HG03575 (cell line): ENCODE data around the gene APEX2.
"Not testable (repeated sequence)": the region's sequence is repeated elsewhere in the genome, so short reads cannot be mapped to it uniquely, and the experiment has no call there.

Experiments used
- ATAC-seq: cut with Tn5 transposase; IDR thresholded peaks from one replicate; pipeline ENCODE4 v1.9.1; 2021; ENCODE audit not compliant: unreplicated experiment, insufficient number of reproducible peaks, low FRiP score; ENCODE audit errors: extremely low read depth

Gene APEX2

DNA sequence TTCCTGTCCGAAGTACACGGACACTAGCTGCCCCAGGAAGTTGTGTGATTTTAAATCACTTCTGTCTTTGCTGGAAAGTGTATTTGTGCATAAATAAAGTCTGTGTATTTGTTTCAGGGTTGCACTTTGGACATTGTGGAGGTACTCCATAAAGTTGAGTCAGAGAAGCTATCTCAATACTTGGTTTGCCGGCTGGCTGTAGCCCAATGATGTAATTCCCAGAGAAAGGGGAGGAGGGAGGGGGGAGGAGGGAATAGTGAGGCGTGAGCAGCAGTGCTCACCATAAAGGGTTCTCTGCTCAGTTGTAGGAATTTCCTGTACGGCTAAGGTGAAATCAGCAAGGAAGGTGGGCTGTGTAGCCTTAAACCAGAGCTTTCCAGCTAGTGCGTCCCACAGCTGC, 7.5 kb downstream of the APEX2 start:
- ATAC-seq = no peak

DNA sequence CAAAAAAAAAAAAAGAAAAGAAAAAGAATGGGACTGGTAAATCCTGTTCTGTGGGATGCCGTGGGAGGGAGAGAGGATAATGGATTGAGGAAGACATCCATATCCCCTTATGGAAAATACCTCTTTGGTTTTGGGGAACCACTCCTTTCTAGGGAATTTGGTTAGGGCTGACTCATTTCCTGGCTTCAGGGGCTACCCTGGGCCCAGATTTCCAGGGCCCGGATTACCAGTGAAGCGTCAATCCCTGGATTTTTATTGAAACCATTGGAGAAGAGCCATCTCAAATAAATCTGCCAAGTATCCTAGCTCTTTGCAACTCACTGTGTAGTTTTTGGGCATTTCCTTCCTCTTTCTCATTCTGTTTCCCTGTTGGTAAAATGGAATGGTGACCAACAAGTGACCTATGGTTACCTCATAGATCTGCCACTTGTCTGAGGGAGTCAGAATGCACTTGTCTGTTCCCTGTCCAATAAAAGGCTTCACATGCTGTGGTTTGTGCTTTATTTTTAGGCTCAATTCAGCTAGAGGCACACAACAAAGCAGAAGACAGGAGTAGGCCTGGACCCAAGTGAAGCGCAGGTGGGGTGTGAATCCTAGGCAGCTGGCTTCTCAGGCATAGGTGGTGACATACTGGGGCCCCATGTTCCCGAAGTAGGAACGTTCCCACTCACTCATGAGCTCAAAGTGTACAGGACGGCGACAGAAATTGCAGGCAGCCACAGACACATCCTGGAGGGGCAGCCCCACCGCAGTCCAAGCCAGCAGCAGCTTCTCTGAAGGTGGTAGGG, 8.6 kb downstream of the APEX2 start:
- no peak for ATAC-seq

DNA sequence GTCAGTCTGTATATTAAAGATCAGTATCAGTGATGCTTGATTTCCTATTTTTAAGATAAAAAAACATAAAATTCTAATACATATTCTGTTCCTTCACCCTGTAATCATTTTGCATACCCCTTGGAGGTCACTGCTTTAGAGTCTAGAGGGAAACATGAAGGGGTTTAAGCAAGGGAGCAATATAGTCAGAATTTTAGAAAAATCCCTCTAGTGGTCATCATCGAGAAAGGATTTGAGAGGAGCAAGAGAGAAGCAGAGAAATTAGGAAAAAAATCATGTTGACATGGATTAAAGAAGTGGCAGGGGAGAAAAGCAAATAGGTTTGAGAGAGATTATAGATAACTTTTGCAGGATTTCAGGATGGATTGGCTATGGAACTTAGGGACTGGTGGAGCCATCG, 11.1 kb downstream of the APEX2 start:
- no peak for ATAC-seq

DNA sequence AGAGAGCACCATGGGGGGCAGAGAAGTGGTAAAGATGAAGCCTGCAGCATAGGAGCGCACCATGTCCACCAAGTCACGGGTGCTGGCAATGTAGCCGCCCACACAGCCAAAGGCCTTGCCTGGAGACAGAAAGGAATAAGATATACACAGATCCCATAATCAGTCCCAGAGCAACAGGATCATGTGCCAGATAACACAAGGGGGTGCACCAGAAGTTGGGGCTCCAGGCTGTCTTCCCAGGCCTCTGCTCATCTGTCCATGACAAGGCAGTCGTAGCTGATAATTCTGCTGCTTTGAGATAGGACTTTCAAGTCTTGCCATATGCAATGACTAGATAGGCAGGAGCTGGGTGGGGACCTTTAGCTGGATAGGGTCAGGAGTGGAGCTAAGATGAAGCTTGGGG, 14.7 kb downstream of the APEX2 start:
- no peak for ATAC-seq

DNA sequence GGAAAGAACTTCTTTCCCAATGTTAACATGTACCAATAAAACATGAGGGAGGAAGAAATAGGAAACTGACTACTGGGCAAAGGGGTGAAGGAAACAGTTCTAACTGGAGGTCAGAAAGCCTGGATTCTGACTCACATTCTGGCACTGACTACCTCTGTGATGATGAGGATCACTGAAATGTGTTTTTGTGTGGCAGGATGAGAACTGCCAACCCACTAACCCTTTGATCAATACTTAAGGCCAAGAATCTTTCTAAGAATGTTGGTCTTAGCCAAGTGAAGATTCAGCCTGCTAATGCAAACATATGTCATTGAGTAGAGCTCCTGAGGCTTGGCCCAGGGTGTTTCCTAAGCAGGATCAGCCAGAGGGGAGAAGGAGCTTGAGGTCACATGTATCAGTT, 26.0 kb downstream of the APEX2 start:
- no peak for ATAC-seq

DNA sequence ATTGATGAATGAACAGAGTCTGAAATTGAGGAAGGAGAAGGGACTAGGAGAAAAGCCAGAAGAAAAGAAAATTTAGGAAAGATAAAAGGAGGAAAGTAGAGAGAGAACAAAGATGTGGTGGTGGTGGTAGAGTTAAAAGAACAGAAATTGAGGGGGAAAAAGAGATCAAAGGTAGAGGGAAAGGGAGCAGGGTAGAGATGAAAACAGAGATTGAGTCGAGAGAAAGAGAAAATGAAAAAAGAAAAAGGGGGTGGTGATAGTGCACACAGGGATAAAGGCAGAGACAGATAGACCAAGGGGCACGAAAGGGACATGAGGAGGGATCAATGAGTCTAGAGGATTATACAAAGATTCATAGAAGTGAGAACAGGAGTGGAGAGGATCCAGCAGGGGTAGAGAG, 26.7 kb downstream of the APEX2 start:
- ATAC-seq = no peak

DNA sequence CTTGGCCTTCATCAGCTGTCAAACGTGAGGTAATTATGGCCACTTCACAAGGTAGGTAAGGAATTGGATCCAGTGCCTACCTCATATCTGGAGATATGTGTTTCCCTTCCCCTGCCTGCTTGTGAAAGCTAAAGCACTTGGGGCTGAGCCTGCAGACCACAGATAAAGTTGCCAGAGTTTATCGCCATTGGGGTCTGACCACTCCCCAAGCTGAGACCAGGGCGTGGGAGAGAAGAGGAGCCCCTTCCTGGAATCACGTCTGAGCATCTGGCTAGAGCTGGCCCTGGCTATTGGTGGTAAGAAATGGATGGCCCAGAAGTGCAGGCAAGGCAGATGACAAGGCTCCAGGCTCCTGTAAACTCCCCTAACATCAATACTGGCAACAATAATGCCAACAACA, 27.9 kb downstream of the APEX2 start:
- ATAC-seq = no peak

DNA sequence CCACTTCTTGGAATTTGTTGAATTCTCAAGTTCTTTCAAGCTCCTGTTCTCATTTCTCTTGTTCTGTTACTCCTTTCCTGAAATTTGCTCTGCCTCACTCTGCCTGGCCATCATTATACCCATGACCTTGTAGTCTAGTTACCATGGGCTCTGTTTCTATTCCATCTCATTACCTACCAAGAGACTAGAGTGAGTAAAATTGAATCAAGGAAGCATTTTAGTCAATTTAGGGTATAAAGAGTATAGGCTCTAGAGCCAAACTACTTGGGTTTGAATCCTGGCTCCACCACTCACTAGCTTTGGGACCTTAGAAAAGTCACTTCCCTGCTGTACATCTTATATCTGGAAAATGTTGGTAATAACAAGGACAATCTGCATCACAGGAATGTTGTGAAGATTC, 28.4 kb downstream of the APEX2 start:
- no peak for ATAC-seq

DNA sequence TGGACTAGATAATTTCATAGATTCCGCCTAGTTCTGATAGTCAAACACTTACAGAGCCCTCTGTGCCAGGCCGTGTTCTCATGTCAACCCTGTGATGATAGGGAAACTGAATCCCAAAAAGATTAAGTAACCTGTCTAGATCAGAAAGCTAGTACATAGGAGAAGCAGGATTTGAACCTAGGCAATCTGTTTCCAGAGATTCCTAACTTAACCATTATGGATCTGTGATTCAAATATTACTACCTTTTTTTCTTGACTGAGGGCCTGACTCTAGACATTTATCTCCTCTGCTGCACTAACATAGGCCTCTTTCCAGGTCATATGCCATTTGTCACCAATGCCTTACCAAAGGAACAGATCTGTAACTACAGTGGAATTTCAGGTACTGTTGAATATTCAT, 29.1 kb downstream of the APEX2 start:
- ATAC-seq = no peak

DNA sequence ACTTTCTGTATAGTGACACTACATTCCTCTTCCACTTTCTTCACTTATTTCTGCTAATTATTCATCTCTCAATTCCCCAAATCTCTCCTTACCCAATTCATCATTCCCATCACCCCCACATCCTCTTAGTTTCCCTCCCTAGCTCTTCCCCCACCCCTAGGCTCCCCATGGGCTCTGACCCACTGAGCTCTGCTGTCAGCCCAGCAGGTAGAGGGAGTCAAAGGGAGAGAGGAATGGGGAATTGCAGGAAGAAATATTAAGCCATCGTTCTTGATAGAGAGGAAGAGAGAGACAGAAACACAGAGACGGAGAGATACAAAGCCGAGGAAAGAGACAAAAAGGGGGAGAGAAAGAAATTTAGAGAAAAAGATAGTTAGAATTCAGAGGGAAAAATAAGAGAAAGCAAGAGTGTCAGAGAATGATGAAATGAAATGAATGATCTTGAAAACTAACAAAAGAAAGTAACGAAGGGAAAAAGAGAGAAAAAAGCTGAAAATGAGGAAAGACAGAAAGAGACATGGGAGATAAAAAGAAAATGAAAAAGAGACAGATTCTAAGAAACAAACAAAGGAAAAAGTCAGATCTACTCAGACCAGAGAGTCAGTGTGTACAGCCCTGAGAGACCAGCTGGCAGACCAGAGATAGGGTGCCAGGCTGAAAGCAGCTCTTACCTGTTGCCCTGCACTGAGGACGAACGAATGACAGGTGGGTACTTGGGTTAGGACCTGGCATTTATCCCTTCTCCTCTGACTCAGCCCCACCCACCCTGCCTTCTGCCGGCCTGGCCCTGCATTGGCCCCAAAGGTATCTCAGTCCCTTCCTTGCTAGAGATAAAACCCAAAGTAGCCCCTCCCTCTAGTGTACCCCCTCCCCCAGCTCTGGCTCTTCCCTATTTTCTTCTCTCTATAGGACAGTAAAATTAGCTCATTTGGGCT, 30.4 kb downstream of the APEX2 start, which contains the start of gene ALAS2:
TSS of gene ALAS2 (minus strand) at position 707 of the 935 bp plus-strand sequence. CDS start 4,977 bp downstream, outside the sequence.
- ATAC-seq = no peak

DNA sequence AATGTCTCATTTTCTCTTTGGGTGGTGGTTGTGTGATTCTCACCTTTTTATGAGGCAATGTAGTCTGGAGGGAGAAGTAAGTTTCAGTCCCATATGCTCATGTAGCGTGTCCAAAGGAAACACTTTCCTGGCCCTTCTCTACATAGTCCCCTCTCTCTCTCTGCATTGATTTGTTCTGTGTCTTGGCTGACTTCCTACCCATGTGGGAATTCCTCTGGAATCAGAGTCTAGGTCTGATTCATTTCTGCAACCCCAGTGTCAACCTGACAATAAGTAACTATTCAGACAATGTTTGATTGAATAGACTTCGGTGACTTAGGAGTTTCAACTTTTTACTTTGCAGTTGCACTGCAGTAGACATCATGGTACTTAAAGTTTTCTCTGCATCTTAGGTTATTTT, 33.3 kb downstream of the APEX2 start:
- ATAC-seq = no peak

DNA sequence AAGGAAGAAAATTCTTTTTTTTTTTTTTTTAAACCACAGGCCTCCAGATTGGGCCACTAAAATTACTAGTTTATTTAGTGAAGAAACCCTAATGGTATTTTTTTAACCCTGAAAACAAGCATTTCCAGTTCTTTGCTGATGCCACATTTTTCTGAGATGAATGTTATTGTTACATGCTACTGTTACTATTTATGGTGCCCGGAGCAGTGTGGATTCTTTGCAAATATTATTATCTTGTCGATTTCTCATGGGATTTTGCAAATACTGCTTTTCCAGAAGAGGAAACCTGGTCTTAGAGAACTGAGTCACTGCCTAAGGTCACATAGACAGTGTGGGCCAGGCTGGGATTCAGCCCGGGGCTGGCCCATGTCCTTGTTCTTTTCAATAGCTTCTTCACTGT, 39.3 kb downstream of the APEX2 start:
- ATAC-seq = no peak

DNA sequence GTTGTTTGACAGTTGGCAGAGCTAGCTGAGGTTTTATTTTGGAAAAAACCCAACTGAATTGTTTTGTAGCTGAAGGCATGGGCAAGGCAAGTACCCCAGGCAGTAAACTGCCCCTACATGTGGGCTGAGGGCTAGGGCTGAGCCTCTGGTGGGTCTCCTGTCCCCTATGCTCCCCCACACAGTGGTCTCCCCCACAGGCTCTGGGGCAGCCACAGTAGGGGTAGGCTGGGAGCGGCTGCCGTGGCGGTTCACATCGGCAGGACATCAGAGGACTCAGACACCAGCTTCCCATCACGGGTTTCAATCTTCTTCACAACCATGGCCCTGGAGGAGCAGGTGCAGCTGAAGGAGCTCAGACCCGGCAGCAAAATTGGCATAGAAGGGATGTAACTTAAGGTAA, 41.4 kb downstream of the APEX2 start:
- no peak for ATAC-seq

DNA sequence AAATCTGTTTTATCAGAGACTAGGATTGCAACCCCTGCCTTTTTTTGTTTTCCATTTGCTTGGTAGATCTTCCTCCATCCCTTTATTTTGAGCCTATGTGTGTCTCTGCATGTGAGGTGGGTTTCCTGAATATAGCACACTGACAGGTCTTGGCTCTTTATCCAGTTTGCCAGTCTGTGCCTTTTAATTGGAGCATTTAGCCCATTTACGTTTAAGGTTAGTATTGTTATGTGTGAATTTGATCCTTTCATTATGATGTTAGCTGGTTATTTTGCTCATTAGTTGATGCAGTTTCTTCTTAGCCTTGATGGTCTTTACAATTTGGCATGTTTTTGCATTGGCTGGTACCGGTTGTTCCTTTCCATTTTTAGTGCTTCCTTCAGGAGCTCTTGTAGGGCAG, 50.4 kb downstream of the APEX2 start:
- ATAC-seq = not testable (repeated sequence)

DNA sequence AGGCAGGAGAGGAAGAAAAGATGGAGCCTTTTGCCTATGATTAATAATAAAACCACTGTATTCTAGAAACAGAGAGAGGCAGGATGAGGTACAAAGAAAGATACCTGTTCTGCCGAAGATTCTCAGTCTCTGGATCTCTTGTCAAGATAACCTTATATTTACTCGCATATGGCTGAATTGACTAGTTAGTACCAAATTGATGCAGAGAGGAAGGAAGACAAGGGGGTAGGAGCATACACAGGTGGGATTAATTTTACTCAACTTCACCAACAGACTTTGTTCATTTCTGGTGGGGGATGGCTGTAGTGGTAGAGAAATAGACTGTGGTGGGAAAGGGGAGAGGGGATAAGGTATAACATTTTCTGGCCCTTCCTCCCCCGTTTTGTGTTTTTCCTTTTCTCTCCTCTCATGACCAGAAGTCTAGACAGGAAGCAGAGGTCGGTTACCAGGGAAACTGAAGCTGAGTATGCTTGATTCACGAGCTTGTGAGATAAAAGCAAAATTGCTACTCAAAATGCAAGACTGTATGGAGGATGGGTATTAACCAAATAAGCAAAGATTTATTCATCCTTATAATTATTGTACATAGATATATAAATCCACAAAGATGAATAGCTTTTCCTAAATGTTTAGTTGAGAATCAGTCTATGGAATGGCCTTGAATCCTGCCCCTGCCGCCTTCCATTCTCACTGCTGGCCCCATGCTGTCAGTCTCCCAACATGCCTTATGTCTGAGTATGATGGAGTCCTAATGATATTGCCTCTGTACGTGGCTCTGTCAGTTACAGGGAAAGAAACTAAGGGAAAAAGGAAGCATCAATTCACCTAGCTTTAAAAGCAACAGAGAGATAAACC, 56.9 kb downstream of the APEX2 start:
- no peak for ATAC-seq

DNA sequence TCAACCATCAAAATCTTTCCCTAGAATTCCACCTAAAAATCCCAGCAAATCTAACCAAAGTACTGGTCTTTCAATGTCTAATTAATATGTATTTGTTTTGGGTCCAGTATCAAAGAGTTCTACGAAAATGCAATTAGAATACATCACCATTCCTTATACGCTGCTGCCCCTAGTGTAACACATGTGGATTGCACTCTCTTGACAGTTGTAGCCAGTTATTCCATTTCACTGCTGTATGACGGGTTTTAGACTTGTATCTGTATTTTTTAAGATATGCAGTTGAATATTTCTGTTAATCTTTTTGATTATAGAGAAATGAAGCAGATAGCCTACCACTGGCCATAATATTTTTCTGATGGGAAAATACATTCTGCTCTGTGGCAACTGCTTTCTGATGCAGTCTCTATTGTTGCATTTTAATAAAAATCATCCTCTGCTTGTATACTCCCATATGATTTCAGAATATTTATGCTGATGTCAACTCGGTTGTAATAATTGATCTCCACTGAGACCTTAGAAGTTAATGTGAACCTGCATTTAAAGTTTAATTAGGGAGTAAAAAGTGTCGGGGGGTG, 57.6 kb downstream of the APEX2 start:
- ATAC-seq = no peak
